Mesothelial cell of epicardium (in vitro differentiated cells): Measurements from ENCODE around the gene BLM. TPM values are rescaled to one million over a fixed set of nuclear protein-coding genes. Genes with fewer than 3 reads are reported as not detected.

ENCODE experiments used
- DNase-seq, 2 experiments: peaks; one replicate each; pipeline ENCODE4 v3.0.0; 2021; ENCODE audit warnings: low spot score in 2 of 2; ENCODE audit not compliant: unreplicated experiment in 2 of 2
- H3K27ac Mint-ChIP-seq: 2 replicates; pipeline ENCODE4 v1.8.0; 2021; ENCODE audit warnings: mixed read lengths
- H3K27me3 Mint-ChIP-seq: 2 replicates; pipeline ENCODE4 v1.8.0; 2021; ENCODE audit warnings: low read depth, mixed read lengths
- H3K36me3 Mint-ChIP-seq: 2 replicates; pipeline ENCODE4 v1.8.0; 2021; ENCODE audit warnings: mixed read lengths
- H3K4me1 Mint-ChIP-seq: 2 replicates; pipeline ENCODE4 v1.8.0; 2021; ENCODE audit warnings: mixed read lengths
- H3K4me3 Mint-ChIP-seq: 2 replicates; pipeline ENCODE4 v1.8.0; 2021; ENCODE audit warnings: mild to moderate bottlenecking, moderate library complexity, mixed read lengths
- H3K9me3 Mint-ChIP-seq: 2 replicates; pipeline ENCODE4 v1.8.0; 2021; ENCODE audit warnings: mixed read lengths
- total RNA-seq: library from RNA; stranded (reverse); gene quantifications from 3 replicates; pipeline ENCODE4 v1.2.1, GENCODE V29; 2021
- TF ChIP-seq, protein P1 (sequence below): fragments of 200-600 bp; sonication (generic); IDR thresholded peaks from one replicate; pipeline ENCODE4 v1.5.0; 2021; ENCODE audit warnings: antibody characterized with exemption; ENCODE audit not compliant: unreplicated experiment

The BLM gene
- total RNA-seq, 1 donor from 2014 or later = 13.4 TPM

DNA sequence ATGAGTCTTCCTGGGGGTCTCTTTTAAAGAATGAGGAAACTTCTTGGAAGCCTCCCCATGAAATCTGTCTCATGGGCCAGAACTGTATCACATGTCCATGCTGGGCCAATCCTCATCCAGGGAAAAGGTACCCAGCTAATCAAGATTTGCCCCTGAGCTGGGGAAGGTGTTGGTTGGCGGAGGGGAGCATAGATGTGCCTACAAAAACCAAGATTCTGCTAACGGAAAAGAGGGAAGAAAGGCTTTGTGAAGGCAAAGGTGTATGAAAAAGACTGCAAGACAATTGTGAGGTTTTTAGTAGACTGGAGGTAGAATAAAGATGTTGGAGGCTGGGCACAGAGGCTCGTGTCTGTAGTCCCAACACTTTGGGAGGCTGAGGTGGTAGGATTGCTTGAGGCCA is 18.5 kb upstream of the BLM start:
- no peak overlapping the region for H3K4me3 Mint-ChIP-seq
- H3K27me3 Mint-ChIP-seq = no peaks in the 10 kb centered on the region
- H3K27ac Mint-ChIP-seq = no peak overlapping the region
- DNase-seq = no peak
- H3K9me3 Mint-ChIP-seq = peaks cover 13% of the 10 kb centered on the region
- TF ChIP-seq, protein P1, sequence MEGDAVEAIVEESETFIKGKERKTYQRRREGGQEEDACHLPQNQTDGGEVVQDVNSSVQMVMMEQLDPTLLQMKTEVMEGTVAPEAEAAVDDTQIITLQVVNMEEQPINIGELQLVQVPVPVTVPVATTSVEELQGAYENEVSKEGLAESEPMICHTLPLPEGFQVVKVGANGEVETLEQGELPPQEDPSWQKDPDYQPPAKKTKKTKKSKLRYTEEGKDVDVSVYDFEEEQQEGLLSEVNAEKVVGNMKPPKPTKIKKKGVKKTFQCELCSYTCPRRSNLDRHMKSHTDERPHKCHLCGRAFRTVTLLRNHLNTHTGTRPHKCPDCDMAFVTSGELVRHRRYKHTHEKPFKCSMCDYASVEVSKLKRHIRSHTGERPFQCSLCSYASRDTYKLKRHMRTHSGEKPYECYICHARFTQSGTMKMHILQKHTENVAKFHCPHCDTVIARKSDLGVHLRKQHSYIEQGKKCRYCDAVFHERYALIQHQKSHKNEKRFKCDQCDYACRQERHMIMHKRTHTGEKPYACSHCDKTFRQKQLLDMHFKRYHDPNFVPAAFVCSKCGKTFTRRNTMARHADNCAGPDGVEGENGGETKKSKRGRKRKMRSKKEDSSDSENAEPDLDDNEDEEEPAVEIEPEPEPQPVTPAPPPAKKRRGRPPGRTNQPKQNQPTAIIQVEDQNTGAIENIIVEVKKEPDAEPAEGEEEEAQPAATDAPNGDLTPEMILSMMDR = no peak
- peaks cover 15% of the 10 kb centered on the region for H3K36me3 Mint-ChIP-seq
- peaks cover 8% of the 10 kb centered on the region for H3K4me1 Mint-ChIP-seq

DNA sequence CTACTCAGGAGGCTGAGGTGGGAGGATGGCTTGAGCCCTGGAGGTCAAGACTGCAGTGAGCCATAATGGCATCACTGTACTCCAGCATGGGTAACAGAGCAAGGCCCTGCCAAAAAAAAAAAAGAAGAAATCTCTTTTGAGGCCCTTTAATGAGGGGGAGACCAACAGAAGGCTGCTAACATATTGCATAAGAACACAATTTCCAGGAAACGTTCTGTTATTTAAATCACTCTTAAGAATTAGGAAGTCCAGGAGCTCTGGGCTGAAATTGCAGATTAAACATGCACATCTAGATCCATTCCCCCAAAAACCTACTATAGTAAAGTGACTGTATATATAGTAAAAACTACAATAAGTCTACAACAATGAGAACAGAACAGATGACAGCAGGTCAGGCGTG is 16.1 kb upstream of the BLM start:
- DNase-seq = no peak
- H3K36me3 Mint-ChIP-seq = peaks cover 22% of the 10 kb centered on the region

DNA sequence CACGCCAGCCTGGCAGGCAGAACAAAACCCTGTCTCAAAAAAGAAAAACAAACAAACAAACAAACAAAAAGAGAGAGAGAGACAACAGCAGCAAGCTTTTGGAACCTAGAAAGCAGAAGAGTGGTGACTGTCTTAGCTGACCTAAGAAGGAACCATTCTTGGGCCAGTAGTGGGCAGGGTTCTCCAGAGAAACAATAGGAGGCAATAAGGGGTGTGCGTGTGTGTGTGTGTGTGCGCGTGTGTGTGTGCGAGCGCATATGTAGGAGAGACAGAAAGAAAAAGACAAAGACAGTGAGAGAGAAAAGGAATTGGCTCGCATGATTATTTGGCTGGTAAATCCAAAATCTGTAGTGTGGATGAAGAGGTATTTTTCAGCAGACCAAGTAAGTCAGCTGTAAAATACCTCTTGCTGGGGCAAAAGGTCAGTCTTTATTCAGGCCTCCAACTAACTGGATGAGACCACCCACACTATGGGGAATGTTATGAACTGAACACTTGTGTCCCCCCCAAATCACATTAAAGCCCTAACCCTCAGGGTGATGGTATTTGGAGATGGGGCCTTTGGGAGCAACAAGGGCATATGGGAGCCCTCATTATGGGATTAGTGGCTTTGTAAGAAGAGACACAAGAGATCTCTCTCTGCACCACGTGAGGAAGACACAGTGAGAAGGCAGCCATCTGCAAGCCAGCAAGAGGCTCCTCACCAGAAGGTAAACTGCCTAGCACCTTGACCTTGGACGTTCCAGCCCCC is 15.1 kb upstream of the BLM start:
- no peak for DNase-seq
- Mint-ChIP-seq H3K27me3 (no peaks in the 10 kb centered on the region), H3K4me1 (peaks cover 8% of the 10 kb centered on the region), H3K4me3 (no peak overlapping the region), H3K9me3 (peaks cover 19% of the 10 kb centered on the region), H3K27ac (no peak overlapping the region), H3K36me3 (peaks cover 26% of the 10 kb centered on the region)
- TF ChIP-seq, protein P1 = no peak

More for the DNA sequence above, 16.1 kb upstream of the BLM start:
- Mint-ChIP-seq H3K4me1 (peaks cover 8% of the 10 kb centered on the region), H3K27me3 (no peaks in the 10 kb centered on the region), H3K9me3 (peaks cover 19% of the 10 kb centered on the region), H3K27ac (peak overlapping the region; percentile 39), H3K4me3 (no peak overlapping the region)
- TF ChIP-seq, protein P1 = no peak

DNA sequence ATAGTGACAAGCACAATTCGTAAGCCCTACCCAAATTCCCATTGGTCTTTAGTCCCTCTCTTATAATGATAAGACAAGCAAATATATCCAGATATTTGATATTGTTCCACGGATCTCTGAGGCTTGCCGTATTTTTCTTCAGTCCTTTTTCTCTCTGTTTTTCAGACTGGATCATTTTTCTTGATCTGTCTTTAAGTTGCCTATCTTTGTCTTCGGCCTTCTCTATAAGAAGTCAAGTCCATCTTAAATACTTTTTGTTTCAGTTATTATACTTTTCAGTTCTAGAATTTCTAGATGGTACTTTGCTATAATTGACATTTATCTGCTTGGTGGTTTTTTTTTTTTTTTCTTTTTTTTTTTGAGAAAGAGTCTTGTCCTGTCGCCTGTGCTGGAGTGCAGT is 13.7 kb upstream of the BLM start:
- H3K4me1 Mint-ChIP-seq = peaks cover 12% of the 10 kb centered on the region
- H3K4me3 Mint-ChIP-seq = no peak overlapping the region
- TF ChIP-seq, protein P1 = no peak
- peaks cover 26% of the 10 kb centered on the region for H3K36me3 Mint-ChIP-seq
- DNase-seq = no peak
- H3K27ac Mint-ChIP-seq = no peak overlapping the region
- peaks cover 19% of the 10 kb centered on the region for H3K9me3 Mint-ChIP-seq
- no peaks in the 10 kb centered on the region for H3K27me3 Mint-ChIP-seq

DNA sequence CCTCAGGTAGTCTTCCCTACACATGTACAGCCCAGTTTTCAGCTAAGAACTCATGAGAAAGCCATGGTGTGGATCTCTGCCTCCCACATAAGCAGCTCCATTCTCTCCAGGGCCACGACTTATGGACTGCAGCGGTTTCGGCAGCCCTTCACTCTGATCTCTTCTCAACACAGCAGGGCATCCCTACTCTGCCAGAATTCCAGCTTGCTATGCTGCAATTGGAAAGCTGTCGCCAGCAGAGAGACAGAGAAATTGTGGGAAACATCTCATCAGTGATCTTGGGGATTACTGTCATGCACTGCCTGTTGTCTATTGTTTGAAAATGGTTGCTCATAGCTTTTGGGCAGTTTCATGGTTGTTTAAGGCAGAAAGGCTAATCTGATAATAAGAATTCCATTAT is 11.9 kb upstream of the BLM start:
- peaks cover 10% of the 10 kb centered on the region for H3K4me1 Mint-ChIP-seq
- peaks cover 19% of the 10 kb centered on the region for H3K9me3 Mint-ChIP-seq
- H3K36me3 Mint-ChIP-seq = peaks cover 26% of the 10 kb centered on the region
- DNase-seq = no peak
- TF ChIP-seq, protein P1 = no peak
- H3K4me3 Mint-ChIP-seq = no peak overlapping the region
- H3K27ac Mint-ChIP-seq = no peak overlapping the region
- no peaks in the 10 kb centered on the region for H3K27me3 Mint-ChIP-seq
